CD4-positive, alpha-beta T cell treated with Interleukin-21 for 1 hour (primary cell): ENCODE data around the gene CPT2.
A peak's percentile ranks its signal among the peaks of the same experiment; 100 is the strongest.
"Not testable (repeated sequence)": the region's sequence is repeated elsewhere in the genome, so short reads cannot be mapped to it uniquely, and the experiment has no call there.

Experiments
- DNase-seq: peaks from one replicate; pipeline ENCODE4 v3.0.0-alpha.2; 2020

CPT2 gene

GRCh38 chr1:53182716-53183094 is 13.9 kb upstream of the CPT2 start:
- DNase-seq = no peak

DNA sequence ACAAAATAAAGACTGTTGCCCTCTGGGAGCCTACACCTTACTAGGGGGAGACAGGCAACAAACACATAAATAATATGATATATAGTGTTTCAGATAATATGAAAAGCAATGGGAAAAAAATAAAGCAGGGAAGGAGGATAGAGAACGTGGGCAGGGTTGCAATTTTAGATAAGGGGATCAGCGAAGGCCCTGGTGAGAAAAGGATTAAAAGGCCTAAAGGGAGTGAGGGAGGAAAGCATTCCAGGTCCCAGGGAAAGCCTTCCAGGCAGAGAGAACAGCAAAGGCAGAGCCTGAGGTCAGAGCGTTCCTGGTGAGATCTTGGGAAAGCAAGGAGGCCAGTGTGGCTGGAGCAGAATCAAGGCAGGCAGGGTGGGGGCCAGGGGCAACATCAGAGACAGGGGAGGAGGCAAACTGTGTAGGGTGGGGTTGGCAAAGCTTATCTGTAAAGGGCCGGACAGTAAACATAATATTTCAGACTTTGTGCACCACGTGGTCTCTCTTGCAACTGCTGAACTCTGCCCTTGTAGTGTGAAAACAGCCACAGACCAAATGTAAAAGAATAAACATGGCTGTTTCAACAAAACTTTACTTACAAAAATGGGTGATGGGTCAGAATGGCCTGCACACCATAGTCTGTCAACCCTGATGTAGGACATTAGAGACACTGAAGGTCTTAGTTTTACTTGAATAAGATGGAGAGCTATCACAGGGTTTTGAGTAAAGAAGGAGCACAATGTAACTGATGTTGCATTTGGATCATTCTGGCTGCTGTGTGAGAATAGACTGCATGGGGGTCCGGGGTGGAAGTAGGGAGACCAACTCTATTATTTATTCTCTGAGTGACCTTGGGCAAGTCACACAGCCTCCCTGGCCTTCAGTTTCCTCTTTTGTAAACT is 13.3 kb upstream of the CPT2 start:
- DNase-seq = no peak

DNA sequence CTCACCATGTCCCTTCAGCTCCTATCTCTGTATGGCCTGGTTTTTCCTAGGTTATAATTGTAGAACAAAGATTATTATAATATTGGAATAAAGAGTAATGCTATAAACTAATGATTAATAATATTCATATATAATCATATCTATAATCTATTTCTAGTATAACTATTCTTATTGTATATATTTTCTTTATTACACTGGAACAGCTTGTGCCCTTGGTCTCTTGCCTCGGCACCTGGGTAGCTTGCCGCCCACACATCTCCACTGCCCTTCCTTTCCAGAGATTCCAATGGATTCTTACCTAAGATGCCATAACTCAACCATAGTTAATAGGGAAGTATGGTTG is 10.7 kb upstream of the CPT2 start:
- not testable (repeated sequence) for DNase-seq

- DNase-seq = no peak
Observed at GRCh38 chr1:53186533-53186932, 10.1 kb upstream of the CPT2 start.

DNA sequence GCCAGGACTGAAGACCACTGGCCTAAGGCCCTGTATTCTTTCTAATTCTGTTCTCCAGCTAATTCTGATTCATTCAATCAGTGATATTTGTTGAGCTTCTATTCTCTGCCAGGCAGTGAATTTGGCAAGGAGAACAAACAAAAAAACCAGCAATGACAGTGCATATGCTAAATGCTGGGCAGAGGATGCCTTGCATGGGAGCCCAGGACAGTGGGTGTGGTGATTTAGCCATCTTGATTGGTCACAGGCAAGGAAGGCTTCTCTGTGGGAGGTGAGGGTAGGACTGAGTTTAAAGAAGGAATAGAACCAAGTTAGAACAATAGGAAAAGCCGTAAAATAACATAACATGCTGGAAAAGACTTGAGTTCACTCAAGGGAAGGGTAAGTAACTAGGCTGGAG is 9.2 kb upstream of the CPT2 start:
- no peak for DNase-seq

DNA sequence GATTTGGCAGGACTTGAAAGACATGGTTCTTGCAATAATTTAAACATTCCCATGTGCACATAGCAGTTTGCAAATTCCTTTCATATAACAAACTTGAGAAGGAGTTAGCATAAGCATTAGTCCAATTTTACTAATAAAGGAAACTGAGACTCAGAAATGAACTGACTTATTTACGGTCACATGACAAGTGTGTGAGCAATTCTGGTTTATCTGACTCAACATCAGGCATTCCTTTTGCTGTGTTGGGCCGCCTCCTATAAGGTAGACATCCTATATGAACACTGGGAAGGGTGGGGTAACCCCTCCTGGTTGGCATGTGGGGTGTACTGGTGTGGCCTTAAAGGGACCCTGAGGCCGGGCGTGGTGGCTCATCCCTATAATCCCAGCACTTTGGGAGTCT is 8.5 kb upstream of the CPT2 start:
- DNase-seq = no peak

DNA sequence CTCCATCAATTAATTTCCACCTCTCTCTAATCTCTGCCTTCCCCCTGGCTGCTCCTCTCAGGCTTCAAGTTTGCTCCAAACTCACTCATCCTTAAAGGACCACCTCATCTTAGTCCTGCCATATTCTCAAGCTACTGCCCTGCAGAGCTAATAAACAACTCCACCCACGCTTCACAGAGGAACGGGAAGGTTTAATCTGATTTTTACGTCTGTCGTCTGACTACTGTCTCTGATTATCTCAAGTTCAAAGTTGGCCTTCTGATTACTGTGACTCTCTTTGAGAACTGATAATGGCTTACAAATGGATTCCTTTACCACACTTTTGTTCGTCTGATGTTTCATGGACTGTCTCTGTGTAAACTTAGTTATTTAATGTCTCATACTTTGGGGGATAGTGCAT is 7.6 kb upstream of the CPT2 start:
- DNase-seq = no peak

- no peak for DNase-seq
Observed at GRCh38 chr1:53190210-53190611, 6.4 kb upstream of the CPT2 start.

DNA sequence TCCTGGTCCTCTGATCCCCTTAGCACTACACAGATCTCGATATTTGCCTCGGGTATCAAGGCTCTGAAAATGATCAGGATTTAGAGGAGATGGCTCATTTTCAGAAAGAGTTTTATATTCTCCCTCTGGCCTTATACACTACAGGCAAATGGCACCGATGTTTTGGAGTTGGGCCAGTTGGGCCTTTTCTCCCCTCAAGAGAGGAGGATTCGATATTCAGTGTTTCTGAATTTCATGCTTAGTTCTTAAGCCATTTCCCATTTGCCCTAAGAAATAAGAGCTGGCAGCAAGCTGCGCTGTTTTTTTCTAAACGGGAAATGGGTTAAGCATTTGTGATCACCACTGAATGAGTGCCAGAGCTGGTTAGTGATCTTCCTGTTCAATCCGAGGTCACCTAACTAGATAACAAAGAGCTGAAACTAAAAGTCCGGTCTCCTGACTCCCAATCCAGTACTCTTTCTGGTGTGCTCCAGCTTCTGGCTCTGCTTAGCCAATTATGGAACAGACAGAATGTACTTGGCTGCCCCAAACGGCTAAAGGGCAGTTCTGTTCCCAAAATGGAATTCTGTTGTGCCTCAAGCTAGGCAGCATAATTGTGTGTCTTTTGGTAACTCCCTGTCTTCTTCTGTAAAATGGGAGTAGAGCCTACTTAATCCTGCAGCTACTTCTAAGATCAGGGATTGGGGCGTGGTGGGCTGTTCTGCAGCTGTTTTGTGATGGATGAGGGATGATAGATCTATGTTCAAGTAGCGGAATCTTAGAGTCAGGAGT is 1.2 kb upstream of the CPT2 start:
- no peak for DNase-seq

DNA sequence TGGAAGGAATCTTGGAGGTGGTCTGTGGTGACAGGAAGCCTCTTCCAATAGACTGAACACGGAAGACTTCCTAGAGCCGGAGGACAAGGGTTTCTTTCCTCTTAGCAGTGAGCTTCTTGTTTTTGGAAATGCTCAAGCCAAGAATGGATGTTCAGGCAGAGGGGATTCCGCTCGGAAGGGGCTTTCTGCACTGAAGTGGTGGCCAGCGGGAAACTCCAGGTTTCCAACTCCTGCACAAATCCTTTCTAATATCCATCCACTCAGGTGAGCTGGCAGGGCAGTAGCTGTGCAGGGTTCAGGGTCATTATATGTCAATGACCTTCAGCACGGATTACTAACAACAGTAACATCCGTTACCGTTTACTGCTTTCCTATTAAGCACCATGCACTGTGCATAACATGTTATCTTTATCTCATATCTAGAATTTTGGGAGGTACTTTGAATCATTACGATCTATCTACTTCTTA is 573 bp upstream of the CPT2 start:
- DNase-seq = no peak

GRCh38 chr1:53197291-53198200 is 922 bp downstream of the CPT2 start:
- peak; percentile 4 for DNase-seq

DNA sequence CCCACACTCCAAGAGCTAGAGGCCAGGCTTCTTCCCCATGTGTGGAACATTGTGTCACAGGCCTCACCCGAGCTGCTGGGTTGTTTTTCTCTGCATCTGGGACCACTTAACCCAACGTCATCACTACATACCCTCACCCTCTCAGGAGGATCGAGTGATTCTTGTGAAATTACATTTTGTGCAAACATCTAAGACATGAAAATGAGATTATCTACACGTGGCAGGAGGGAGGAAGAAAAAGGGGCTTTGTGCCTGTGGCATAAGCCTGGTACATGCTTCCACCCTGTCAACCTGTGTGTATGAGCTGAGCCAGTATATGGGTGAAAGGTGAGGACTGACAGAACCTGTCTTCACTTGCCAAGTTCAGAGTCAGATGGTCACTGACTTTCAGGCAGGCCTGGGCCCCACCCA is 1.6 kb downstream of the CPT2 start:
- DNase-seq = no peak

GRCh38 chr1:53203466-53203865 is 6.8 kb downstream of the CPT2 start:
- no peak for DNase-seq

- not testable (repeated sequence) for DNase-seq
Observed at GRCh38 chr1:53205496-53205895, 8.9 kb downstream of the CPT2 start.

- DNase-seq = peak; percentile 20
Observed at GRCh38 chr1:53206083-53206685, 9.6 kb downstream of the CPT2 start.

GRCh38 chr1:53206735-53207379 is 10.2 kb downstream of the CPT2 start:
- no peak for DNase-seq

GRCh38 chr1:53207726-53208125 is 11.1 kb downstream of the CPT2 start:
- DNase-seq = no peak

- DNase-seq = no peak
Observed at GRCh38 chr1:53210352-53210751, 13.7 kb downstream of the CPT2 start.

GRCh38 chr1:53210954-53211353 is 14.3 kb downstream of the CPT2 start:
- DNase-seq = no peak

DNA sequence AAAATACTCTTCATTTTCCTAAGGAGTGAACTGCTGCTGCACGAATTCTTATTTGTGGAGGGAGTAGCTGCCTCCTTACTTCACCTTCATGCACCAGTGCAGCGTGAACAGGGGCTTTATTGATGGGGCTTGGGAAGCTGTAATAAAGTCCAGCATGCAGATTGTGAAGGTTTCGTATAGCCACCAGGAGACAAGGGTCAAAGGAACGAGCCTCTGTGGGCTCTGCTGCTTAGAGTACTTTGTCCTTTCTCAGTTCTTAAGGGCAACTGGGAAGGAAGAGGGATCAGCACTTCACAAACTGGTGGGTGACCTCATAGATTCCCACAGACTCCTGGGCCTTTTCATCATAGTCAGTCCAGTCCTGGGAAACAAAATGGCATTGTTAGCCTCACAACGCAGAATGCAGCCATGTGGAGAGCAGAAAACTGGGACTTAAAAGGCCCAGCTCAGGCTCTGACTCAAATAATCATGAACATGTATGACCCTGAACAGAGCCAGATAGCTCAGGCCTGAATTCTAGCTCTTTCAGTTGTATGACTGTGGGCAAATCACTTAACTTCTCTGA is 17.8 kb downstream of the CPT2 start:
- no peak for DNase-seq

- DNase-seq = no peak
Observed at GRCh38 chr1:53218201-53218600, 21.6 kb downstream of the CPT2 start.

DNA sequence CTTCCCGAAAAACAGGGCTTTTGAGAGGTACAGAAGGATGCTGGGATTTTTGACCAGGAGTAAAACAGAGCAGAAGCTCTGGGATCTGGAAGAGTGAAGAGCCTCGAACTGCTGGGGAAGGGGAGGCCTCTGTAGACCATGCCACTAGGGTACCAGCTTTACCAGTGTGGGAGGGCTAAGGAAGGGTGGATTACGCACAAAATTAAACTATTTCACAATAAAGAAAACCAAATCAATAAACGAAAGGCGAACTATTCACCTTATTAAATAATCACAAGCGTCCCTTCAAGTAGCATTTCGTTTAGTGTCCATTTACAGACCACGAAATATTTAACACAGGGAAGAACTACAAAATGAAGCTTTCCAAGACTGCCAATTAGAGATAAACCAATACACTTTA is 23.1 kb downstream of the CPT2 start:
- no peak for DNase-seq
